Calu3 (cell line): ENCODE data around the gene EFNA2. TPM values are rescaled to one million over a fixed set of nuclear protein-coding genes. Genes with fewer than 3 reads are reported as not detected.

Experiments used
- BruUV-seq: library from RNA; stranded (reverse); fragments of 400-500 nt; replicated peaks from 2 replicates; lab custom pipeline; 2021; lab: Mats Ljungman, UMichigan
- CTCF ChIA-PET: fragments of 300-600 bp; sonication (Branson Sonifier 250); formaldehyde crosslinking; loops from one replicate; lab custom pipeline; 2022; ENCODE audit warnings: antibody characterized with exemption; lab: Charles Lee
- DNase-seq: peaks from one replicate; pipeline ENCODE4 v3.0.0; 2022
- H3K27ac Mint-ChIP-seq: one replicate; pipeline ENCODE4 v1.8.0; 2022; ENCODE audit warnings: mixed read lengths; ENCODE audit not compliant: unreplicated experiment
- H3K27me3 Mint-ChIP-seq: one replicate; pipeline ENCODE4 v1.8.0; 2022; ENCODE audit warnings: mixed read lengths; ENCODE audit not compliant: unreplicated experiment
- H3K36me3 Mint-ChIP-seq: one replicate; pipeline ENCODE4 v1.8.0; 2022; ENCODE audit warnings: mild to moderate bottlenecking, moderate library complexity, mixed read lengths; ENCODE audit not compliant: insufficient read depth, unreplicated experiment
- H3K4me1 Mint-ChIP-seq: one replicate; pipeline ENCODE4 v1.8.0; 2022; ENCODE audit warnings: mild to moderate bottlenecking, low read depth, mixed read lengths; ENCODE audit not compliant: unreplicated experiment
- H3K4me3 Mint-ChIP-seq: one replicate; pipeline ENCODE4 v1.8.0; 2022; ENCODE audit warnings: mild to moderate bottlenecking, low read depth, moderate library complexity, mixed read lengths; ENCODE audit not compliant: unreplicated experiment
- H3K9me3 Mint-ChIP-seq: one replicate; pipeline ENCODE4 v1.8.0; 2022; ENCODE audit warnings: low read depth, mixed read lengths; ENCODE audit not compliant: unreplicated experiment
- CTCF ChIP-seq: fragments of 200-600 bp; IDR thresholded peaks from one replicate; pipeline ENCODE4 v1.8.0; 2022; ENCODE audit warnings: antibody characterized with exemption; ENCODE audit not compliant: unreplicated experiment
- intact Hi-C: fragments of 100-400 bp; cut with micrococcal nuclease; formaldehyde crosslinking; loops from one replicate; pipeline ENCODE4 v1.10.0; 2022; ENCODE audit not compliant: unreplicated experiment
- total RNA-seq: library from RNA; stranded (reverse); gene quantifications from 2 replicates; pipeline ENCODE4 v1.2.3, GENCODE V29; 2022

The EFNA2 gene
- total RNA-seq, 1 experiment from 2014 or later: 0.90 TPM

GRCh38 chr19:1321539-1321938 is 35.9 kb downstream of the EFNA2 start:
- Mint-ChIP-seq H3K4me3 (no peak overlapping the region), H3K36me3 (no peaks in the 10 kb centered on the region), H3K27me3 (peaks cover 54% of the 10 kb centered on the region), H3K27ac (no peak overlapping the region), H3K9me3 (no peaks in the 10 kb centered on the region), H3K4me1 (no peaks in the 10 kb centered on the region)
- no peak for DNase-seq
- BruUV-seq: no TSS peak
- intact Hi-C loops: no loop called here
- TF ChIP-seq CTCF: no peak
- CTCF ChIA-PET: no interaction called here

- TF ChIP-seq CTCF: no peak
- H3K27me3 Mint-ChIP-seq: peaks cover 48% of the 10 kb centered on the region
- CTCF ChIA-PET: no interaction called here
- H3K36me3 Mint-ChIP-seq: no peaks in the 10 kb centered on the region
- intact Hi-C loops: no loop called here
- BruUV-seq: no TSS peak
- no peak overlapping the region for H3K4me3 Mint-ChIP-seq
- H3K9me3 Mint-ChIP-seq: no peaks in the 10 kb centered on the region
- no peak for DNase-seq
- H3K27ac Mint-ChIP-seq: no peak overlapping the region
- H3K4me1 Mint-ChIP-seq: no peaks in the 10 kb centered on the region
Observed at GRCh38 chr19:1322198-1322981, 36.7 kb downstream of the EFNA2 start.

GRCh38 chr19:1324249-1324805 is 38.7 kb downstream of the EFNA2 start:
- Mint-ChIP-seq H3K9me3 (no peaks in the 10 kb centered on the region), H3K27me3 (peaks cover 42% of the 10 kb centered on the region), H3K4me3 (no peak overlapping the region), H3K4me1 (no peaks in the 10 kb centered on the region), H3K27ac (no peak overlapping the region), H3K36me3 (no peaks in the 10 kb centered on the region)
- no TSS peak for BruUV-seq
- no peak for DNase-seq
- TF ChIP-seq CTCF: no peak
- CTCF ChIA-PET: no interaction called here
- intact Hi-C loops: no loop called here

GRCh38 chr19:1324806-1325567 is 39.3 kb downstream of the EFNA2 start:
- H3K4me3 Mint-ChIP-seq: no peak overlapping the region
- peak; percentile 29 for DNase-seq
- no peak overlapping the region for H3K27ac Mint-ChIP-seq
- TF ChIP-seq CTCF: no peak
- H3K9me3 Mint-ChIP-seq: no peaks in the 10 kb centered on the region
- H3K36me3 Mint-ChIP-seq: no peaks in the 10 kb centered on the region
- no peaks in the 10 kb centered on the region for H3K4me1 Mint-ChIP-seq
- intact Hi-C loops: no loop called here
- CTCF ChIA-PET: no interaction called here
- BruUV-seq: no TSS peak
- H3K27me3 Mint-ChIP-seq: peaks cover 42% of the 10 kb centered on the region
